GM12892 (cell line): ENCODE measurements around the gene ADSL.

Source experiments
- POLR2A ChIP-seq: IDR thresholded peaks from 2 replicates; pipeline ENCODE4 v1.6.1; 2011; ENCODE audit warnings: low read depth, low read length, control low read depth
- POLR2AphosphoS5 ChIP-seq: IDR thresholded peaks from 2 replicates; pipeline ENCODE4 v1.6.1; 2011; ENCODE audit warnings: low read depth, low read length, control low read depth

DNA sequence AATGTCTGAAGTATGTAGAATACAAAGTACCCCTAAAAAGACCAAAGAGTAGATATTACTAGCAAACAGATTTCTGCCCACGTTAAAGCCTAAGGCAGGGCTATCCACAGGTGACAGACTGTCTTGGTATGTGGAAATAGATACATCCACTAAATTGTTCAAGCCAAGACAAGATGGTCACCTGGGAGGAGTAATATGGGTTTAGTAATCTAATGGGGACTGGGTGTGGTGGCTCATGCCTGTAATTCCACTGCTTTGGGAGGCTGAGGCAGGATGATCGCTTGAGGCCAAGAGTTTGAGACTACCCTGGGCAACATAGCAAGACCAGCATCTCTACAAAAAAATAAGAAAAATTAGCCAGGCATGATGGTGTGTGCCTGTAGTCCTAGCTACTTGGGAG is 31.6 kb downstream of the ADSL start:
- no peak for TF ChIP-seq POLR2AphosphoS5
- no peak for TF ChIP-seq POLR2A
